ENCODE data around the gene GALNT6.
"Not testable (repeated sequence)": the region's sequence is repeated elsewhere in the genome, so short reads cannot be mapped to it uniquely, and the experiment has no call there.

Gene GALNT6

GRCh38 chr12:51343201-51343600 lies 48.0 kb downstream of the GALNT6 start:
- Histone ChIP-seq H4K20me1 (ENCODE audit: insufficient read depth, low read length) (no peaks in the 10 kb centered on the region), H3K36me3 (replicated peaks; ENCODE audit: low read depth, low read length) (no peaks in the 10 kb centered on the region), H3K4me3 (ENCODE audit: low read length) (peak overlapping the region; percentile 9; the same call in 1 of the 2 replicates), H3K9me3 (ENCODE audit: insufficient read depth, low read length) (no peaks in the 10 kb centered on the region), H3K27me3 (ENCODE audit: low read depth, low read length) (no peaks in the 10 kb centered on the region), H3K9ac (ENCODE audit: low read length) (peak overlapping the region; percentile 69), H2AFZ (ENCODE audit: low read depth, low read length) (no peak overlapping the region), H3K4me2 (ENCODE audit: low read length) (peak overlapping the region; percentile 87), H3K27ac (ENCODE audit: low read length) (peak overlapping the region; percentile 97), H3K79me2 (ENCODE audit: low read length) (no peaks in the 10 kb centered on the region), H3K4me1 (ENCODE audit: low read length) (peaks cover 62% of the 10 kb centered on the region)
- TF ChIP-seq EZH2phosphoT487 (IDR thresholded peaks at IDR 0.05; ENCODE audit: low read depth) = no peak
- TF ChIP-seq CTCF (IDR thresholded peaks at IDR 0.05; ENCODE audit: low read depth, low read length) = no peak

GRCh38 chr12:51342416-51342815 lies 48.8 kb downstream of the GALNT6 start:
- Histone ChIP-seq H3K27ac (ENCODE audit: low read length) (peak overlapping the region; percentile 97), H3K4me1 (ENCODE audit: low read length) (peaks cover 62% of the 10 kb centered on the region), H4K20me1 (ENCODE audit: insufficient read depth, low read length) (no peaks in the 10 kb centered on the region), H3K79me2 (ENCODE audit: low read length) (no peaks in the 10 kb centered on the region), H3K9ac (ENCODE audit: low read length) (peak overlapping the region; percentile 46; the same call in 1 of the 2 replicates), H2AFZ (ENCODE audit: low read depth, low read length) (no peak overlapping the region), H3K9me3 (ENCODE audit: insufficient read depth, low read length) (no peaks in the 10 kb centered on the region), H3K27me3 (ENCODE audit: low read depth, low read length) (no peaks in the 10 kb centered on the region), H3K36me3 (replicated peaks; ENCODE audit: low read depth, low read length) (no peaks in the 10 kb centered on the region), H3K4me2 (ENCODE audit: low read length) (peak overlapping the region; percentile 33), H3K4me3 (ENCODE audit: low read length) (peak overlapping the region; percentile 12; the same call in 1 of the 2 replicates)
- TF ChIP-seq CTCF (IDR thresholded peaks at IDR 0.05; ENCODE audit: low read depth, low read length) = no peak
- no peak for TF ChIP-seq EZH2phosphoT487 (IDR thresholded peaks at IDR 0.05; ENCODE audit: low read depth)

GRCh38 chr12:51341251-51342007 lies 49.8 kb downstream of the GALNT6 start:
- Histone ChIP-seq H4K20me1 (ENCODE audit: insufficient read depth, low read length) (no peaks in the 10 kb centered on the region), H3K9me3 (ENCODE audit: insufficient read depth, low read length) (no peaks in the 10 kb centered on the region), H3K9ac (ENCODE audit: low read length) (peak overlapping the region; percentile 46), H3K4me1 (ENCODE audit: low read length) (peaks cover 60% of the 10 kb centered on the region), H3K27ac (ENCODE audit: low read length) (peak overlapping the region; percentile 97), H3K4me3 (ENCODE audit: low read length) (peak overlapping the region; percentile 39), H3K79me2 (ENCODE audit: low read length) (no peaks in the 10 kb centered on the region), H2AFZ (ENCODE audit: low read depth, low read length) (peak overlapping the region; percentile 85), H3K36me3 (replicated peaks; ENCODE audit: low read depth, low read length) (no peaks in the 10 kb centered on the region), H3K27me3 (ENCODE audit: low read depth, low read length) (no peaks in the 10 kb centered on the region), H3K4me2 (ENCODE audit: low read length) (peak overlapping the region; percentile 77)
- TF ChIP-seq CTCF (IDR thresholded peaks at IDR 0.05; ENCODE audit: low read depth, low read length) = peak; percentile 96
- TF ChIP-seq EZH2phosphoT487 (IDR thresholded peaks at IDR 0.05; ENCODE audit: low read depth) = no peak

- Histone ChIP-seq H4K20me1 (ENCODE audit: insufficient read depth, low read length) (no peaks in the 10 kb centered on the region), H3K4me2 (ENCODE audit: low read length) (no peak overlapping the region), H3K9me3 (ENCODE audit: insufficient read depth, low read length) (no peaks in the 10 kb centered on the region), H3K9ac (ENCODE audit: low read length) (no peak overlapping the region), H3K36me3 (replicated peaks; ENCODE audit: low read depth, low read length) (no peaks in the 10 kb centered on the region), H3K4me3 (ENCODE audit: low read length) (no peak overlapping the region), H3K27ac (ENCODE audit: low read length) (no peak overlapping the region), H3K79me2 (ENCODE audit: low read length) (no peaks in the 10 kb centered on the region), H3K4me1 (ENCODE audit: low read length) (peaks cover 49% of the 10 kb centered on the region), H2AFZ (ENCODE audit: low read depth, low read length) (no peak overlapping the region), H3K27me3 (ENCODE audit: low read depth, low read length) (no peaks in the 10 kb centered on the region)
- TF ChIP-seq EZH2phosphoT487 (IDR thresholded peaks at IDR 0.05; ENCODE audit: low read depth) = no peak
- no peak for TF ChIP-seq CTCF (IDR thresholded peaks at IDR 0.05; ENCODE audit: low read depth, low read length)
Observed at GRCh38 chr12:51339750-51340149, 51.5 kb downstream of the GALNT6 start.

GRCh38 chr12:51337336-51337735 lies 53.9 kb downstream of the GALNT6 start:
- not testable (repeated sequence) for H3K36me3 ChIP-seq (replicated peaks; ENCODE audit: low read depth, low read length); H3K9ac ChIP-seq (ENCODE audit: low read length); H3K27ac ChIP-seq (ENCODE audit: low read length); H3K4me3 ChIP-seq (ENCODE audit: low read length); H3K79me2 ChIP-seq (ENCODE audit: low read length); H4K20me1 ChIP-seq (ENCODE audit: insufficient read depth, low read length); H3K4me2 ChIP-seq (ENCODE audit: low read length); H3K9me3 ChIP-seq (ENCODE audit: insufficient read depth, low read length); H3K27me3 ChIP-seq (ENCODE audit: low read depth, low read length); H2AFZ ChIP-seq (ENCODE audit: low read depth, low read length)
- peaks cover 25% of the 10 kb centered on the region for H3K4me1 ChIP-seq (ENCODE audit: low read length)

Measured in OCI-LY3 (cell line).